Stomach (tissue), 9 donors: Measurements from ENCODE around the gene ZDHHC1. TPM values are rescaled to one million over a fixed set of nuclear protein-coding genes. Genes with fewer than 3 reads are reported as not detected.
A peak's percentile ranks its signal among the peaks of the same experiment; 100 is the strongest.
"Not testable (repeated sequence)": the region's sequence is repeated elsewhere in the genome, so short reads cannot be mapped to it uniquely, and the experiment has no call there.

Source experiments
- DNase-seq, 2 donors: peaks; one replicate each; pipeline versions ENCODE4 v3.0.0 to v3.0.0-alpha.2; 2013 to 2019
- H3K27ac ChIP-seq, 5 donors: fragments of 200-600 bp in 4 of 5; sonication (generic) in 4 of 5; one replicate each; pipeline ENCODE4 v1.5.1; 2013 to 2019; ENCODE audit warnings: mild to moderate bottlenecking in 1 of 5, moderate library complexity in 1 of 5
- H3K27me3 ChIP-seq, 3 donors: fragments of 200-600 bp; sonication (generic); one replicate each; pipeline ENCODE4 v1.5.1; 2017 to 2019; ENCODE audit warnings: mixed run types in 1 of 3
- H3K36me3 ChIP-seq, 4 donors: fragments of 200-600 bp; sonication (generic); 1 replicate in 3 of 4; 2 replicates in 1 of 4; pipeline ENCODE4 v1.5.1; 2016 to 2019
- H3K4me1 ChIP-seq, 4 donors: fragments of 200-600 bp; sonication (generic); one replicate each; pipeline ENCODE4 v1.5.1; 2016 to 2019
- H3K4me3 ChIP-seq, 4 donors: fragments of 200-600 bp; sonication (generic) in 3 of 4; one replicate each; pipeline ENCODE4 v1.5.1; 2016 to 2019; ENCODE audit warnings: mild to moderate bottlenecking in 1 of 4
- H3K9me3 ChIP-seq, 4 donors: fragments of 200-600 bp; sonication (generic); one replicate each; pipeline ENCODE4 v1.5.1; 2016 to 2019
- EP300 ChIP-seq: sonication (generic); formaldehyde crosslinking; IDR thresholded peaks from one replicate; pipeline ENCODE4 v1.6.1; 2017; ENCODE audit warnings: antibody characterized with exemption
- POLR2A ChIP-seq, 4 donors: fragments of 450-650 bp; IDR thresholded peaks; one replicate each; pipeline ENCODE4 v1.6.1; 2016; ENCODE audit warnings: antibody characterized with exemption in 4 of 4, control low read depth in 2 of 4, mild to moderate bottlenecking in 1 of 4, moderate library complexity in 1 of 4
- POLR2AphosphoS5 ChIP-seq, 3 donors: sonication (generic); formaldehyde crosslinking; IDR thresholded peaks; one replicate each; pipeline ENCODE4 v1.6.1; 2016; ENCODE audit warnings: antibody characterized with exemption in 3 of 3
- WGBS, 5 donors: extraction: QIAGEN DNeasy Blood & Tissue Kit in 3 of 5; methylation state at CpG; one replicate each; pipeline versions ENCODE4 v1.1.5 to v1.1.7; 2013 to 2018; 5-methylcytosine and 5-hydroxymethylcytosine counted together
- intact Hi-C: fragments of 100-400 bp; cut with DNase I; formaldehyde crosslinking; loops from one replicate; pipeline ENCODE4 v1.15.1; 2023; ENCODE audit warnings: low total_unique reads
- polyA plus RNA-seq, 3 donors: library from polyadenylated mRNA; stranded (reverse); fragments of 200-250 nt; gene quantifications; one replicate each; pipeline ENCODE4 v1.2.3, GENCODE V29; 2013
- total RNA-seq, 5 donors: library from RNA; depleted of rRNA; stranded (reverse); fragments of >200 nt; gene quantifications; one replicate each; pipeline versions ENCODE4 v1.1.0 to v1.2.3, GENCODE V29; 2014 to 2016
- TF ChIP-seq, protein P1 (sequence below), 7 experiments: fragments of 450-650 bp in 4 of 7; fragments of 200-600 bp in 3 of 7; sonication (generic) in 3 of 7; IDR thresholded peaks; one replicate each; pipeline ENCODE4 v1.5.1; 2016 to 2019; ENCODE audit warnings: antibody characterized with exemption in 7 of 7, control low read depth in 2 of 7, mild to moderate bottlenecking in 1 of 7
- donor health status: healthy with polysubstance abuse.
- donor health status: Bipolar disorder and iron deficiency.
- donor health status: healthy.

The ZDHHC1 gene
- total and polyA plus RNA-seq, 8 donors = 2.0 to 33.6 (median 6.1) TPM; not detected in 1

DNA sequence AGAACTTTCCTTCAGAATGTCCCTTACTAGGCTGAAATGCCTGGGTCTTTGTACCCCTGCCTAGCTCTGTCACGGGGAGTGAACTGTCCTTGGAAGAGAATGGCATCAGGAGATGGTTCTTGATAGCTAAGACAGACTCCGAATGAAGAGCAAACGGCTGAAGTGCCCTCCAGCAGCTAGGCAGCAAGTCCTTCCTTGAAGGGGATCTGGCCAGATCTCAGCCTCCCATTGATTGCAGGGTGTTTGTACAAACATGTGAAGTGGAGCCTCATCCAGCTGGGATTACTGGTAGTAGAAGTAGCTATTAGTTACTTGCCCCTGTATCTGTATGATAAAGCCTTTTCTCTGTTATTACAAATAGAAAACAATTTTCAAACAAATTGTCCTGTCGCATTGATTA lies 58.7 kb downstream of the ZDHHC1 start:
- Histone ChIP-seq H3K27me3 (no peaks in the 10 kb centered on the region), H3K27ac (no peak overlapping the region), H3K36me3 (no peaks in the 10 kb centered on the region), H3K9me3 (no peaks in the 10 kb centered on the region), H3K4me3 (no peak overlapping the region), H3K4me1 (peaks cover 0 to 7% (median 0%) of the 10 kb centered on the region in 4 donors)
- 58 to 64% (median 61%) methylated on average over 4 of the region's 4 CpGs for WGBS, 5 donors
- intact Hi-C loops = no loop called here
- peak in 1 of 2 donors; percentile 3 for DNase-seq
- no peak for TF ChIP-seq POLR2A (IDR thresholded peaks at IDR 0.05)
- TF ChIP-seq, protein P1, sequence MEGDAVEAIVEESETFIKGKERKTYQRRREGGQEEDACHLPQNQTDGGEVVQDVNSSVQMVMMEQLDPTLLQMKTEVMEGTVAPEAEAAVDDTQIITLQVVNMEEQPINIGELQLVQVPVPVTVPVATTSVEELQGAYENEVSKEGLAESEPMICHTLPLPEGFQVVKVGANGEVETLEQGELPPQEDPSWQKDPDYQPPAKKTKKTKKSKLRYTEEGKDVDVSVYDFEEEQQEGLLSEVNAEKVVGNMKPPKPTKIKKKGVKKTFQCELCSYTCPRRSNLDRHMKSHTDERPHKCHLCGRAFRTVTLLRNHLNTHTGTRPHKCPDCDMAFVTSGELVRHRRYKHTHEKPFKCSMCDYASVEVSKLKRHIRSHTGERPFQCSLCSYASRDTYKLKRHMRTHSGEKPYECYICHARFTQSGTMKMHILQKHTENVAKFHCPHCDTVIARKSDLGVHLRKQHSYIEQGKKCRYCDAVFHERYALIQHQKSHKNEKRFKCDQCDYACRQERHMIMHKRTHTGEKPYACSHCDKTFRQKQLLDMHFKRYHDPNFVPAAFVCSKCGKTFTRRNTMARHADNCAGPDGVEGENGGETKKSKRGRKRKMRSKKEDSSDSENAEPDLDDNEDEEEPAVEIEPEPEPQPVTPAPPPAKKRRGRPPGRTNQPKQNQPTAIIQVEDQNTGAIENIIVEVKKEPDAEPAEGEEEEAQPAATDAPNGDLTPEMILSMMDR (IDR thresholded peaks at IDR 0.05) = no peak
- no peak for TF ChIP-seq POLR2AphosphoS5 (IDR thresholded peaks at IDR 0.05)
- no peak for TF ChIP-seq EP300

DNA sequence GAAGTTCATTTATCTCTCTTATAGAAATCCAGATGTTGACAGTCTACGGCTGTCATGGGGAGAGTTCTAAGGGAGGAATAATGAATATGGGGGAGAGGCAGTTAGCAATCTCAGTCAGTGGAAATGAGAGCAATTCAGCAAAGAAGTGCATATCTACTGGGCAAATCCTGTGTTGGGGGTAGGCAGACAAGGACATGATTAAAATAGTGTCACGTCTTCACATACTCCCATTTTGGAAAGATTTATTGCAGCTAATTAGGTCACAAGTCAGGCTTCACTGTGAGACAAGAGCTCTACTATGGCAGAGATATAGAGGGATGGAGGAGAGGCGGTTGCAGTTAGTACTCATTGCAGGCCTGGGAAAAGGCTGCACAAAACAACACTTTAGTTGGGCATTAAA lies 59.9 kb downstream of the ZDHHC1 start:
- no peaks in the 10 kb centered on the region for H3K36me3 ChIP-seq
- H3K27ac ChIP-seq = no peak overlapping the region
- intact Hi-C loops = no loop called here
- H3K4me1 ChIP-seq = peaks cover 0 to 7% (median 0%) of the 10 kb centered on the region in 4 donors
- H3K4me3 ChIP-seq = no peak overlapping the region
- peak in 1 of 2 donors; percentile 4 for DNase-seq
- no peak for TF ChIP-seq POLR2A (IDR thresholded peaks at IDR 0.05)
- TF ChIP-seq, protein P1 (IDR thresholded peaks at IDR 0.05) = no peak
- no peak for TF ChIP-seq POLR2AphosphoS5 (IDR thresholded peaks at IDR 0.05)
- TF ChIP-seq EP300 = no peak
- no peaks in the 10 kb centered on the region for H3K9me3 ChIP-seq
- no peaks in the 10 kb centered on the region for H3K27me3 ChIP-seq
- 61 to 78% (median 66%) methylated on average over 3 of the region's 3 CpGs for WGBS, 5 donors

- intact Hi-C loops = not testable (repeated sequence)
Measured at GRCh38 chr16:67352463-67352862, 63.8 kb downstream of the ZDHHC1 start.

DNA sequence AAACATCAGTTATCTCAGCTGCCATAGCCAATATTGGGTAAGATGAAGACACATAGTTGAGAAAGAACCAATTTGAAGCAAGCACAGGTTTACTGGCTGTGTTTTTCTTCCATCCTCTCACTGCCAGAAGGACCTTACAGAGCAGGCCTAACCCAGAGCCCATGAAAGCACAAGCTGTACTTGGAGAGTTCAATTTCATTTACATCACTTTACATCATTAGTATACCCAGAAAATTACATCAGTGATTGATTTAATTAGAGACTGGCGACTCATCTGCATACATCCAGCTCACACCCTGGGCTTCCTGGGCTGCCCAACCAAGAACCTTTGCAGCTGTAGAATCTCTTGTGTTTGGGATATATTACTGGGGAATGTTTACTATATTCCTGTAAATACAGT lies 66.0 kb downstream of the ZDHHC1 start:
- 89 to 100% (median 95%) methylated on average over 1 of the region's 1 CpG for WGBS, 5 donors
- Histone ChIP-seq H3K36me3 (no peaks in the 10 kb centered on the region), H3K27ac (no peak overlapping the region), H3K4me1 (peaks cover 0 to 12% (median 4%) of the 10 kb centered on the region in 4 donors), H3K9me3 (no peaks in the 10 kb centered on the region), H3K27me3 (no peaks in the 10 kb centered on the region), H3K4me3 (no peak overlapping the region)
- intact Hi-C loops = no loop called here
- peak in 1 of 2 donors; percentile 2 for DNase-seq
- TF ChIP-seq POLR2A (IDR thresholded peaks at IDR 0.05) = no peak
- TF ChIP-seq EP300 = no peak
- no peak for TF ChIP-seq POLR2AphosphoS5 (IDR thresholded peaks at IDR 0.05)
- TF ChIP-seq, protein P1 (IDR thresholded peaks at IDR 0.05) = no peak

More at GRCh38 chr16:67352463-67352862, 63.8 kb downstream of the ZDHHC1 start:
- DNase-seq, H3K4me1 ChIP-seq, H3K4me3 ChIP-seq, H3K36me3 ChIP-seq, H3K9me3 ChIP-seq, H3K27ac ChIP-seq, H3K27me3 ChIP-seq: not testable (repeated sequence)
- 93 to 100% (median 94%) methylated on average over 3 of the region's 3 CpGs for WGBS, 5 donors

DNA sequence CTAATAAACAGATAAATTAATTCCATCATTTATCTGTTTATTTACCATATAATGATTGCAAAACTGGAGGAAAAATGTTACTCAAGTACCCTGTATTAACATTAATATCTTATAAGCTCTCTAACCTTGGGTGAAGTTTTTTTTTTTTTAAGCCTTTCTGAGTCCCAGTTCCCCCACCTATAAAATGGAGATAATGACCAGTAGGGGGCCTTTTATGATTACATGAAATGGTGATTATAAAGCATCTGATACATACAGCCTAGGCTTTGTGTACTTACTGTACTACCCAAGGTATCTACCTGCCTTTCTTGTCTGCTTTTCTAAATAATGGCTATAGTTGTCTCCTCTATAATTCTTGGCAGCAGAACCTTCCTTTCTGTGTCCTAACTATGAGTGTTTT lies 67.1 kb downstream of the ZDHHC1 start:
- Histone ChIP-seq H3K9me3 (no peaks in the 10 kb centered on the region), H3K27me3 (no peaks in the 10 kb centered on the region), H3K4me1 (peaks cover 0 to 18% (median 6%) of the 10 kb centered on the region in 4 donors), H3K27ac (no peak overlapping the region), H3K4me3 (no peak overlapping the region), H3K36me3 (no peaks in the 10 kb centered on the region)
- intact Hi-C loops = no loop called here
- TF ChIP-seq, protein P1 (IDR thresholded peaks at IDR 0.05) = peak in 3 of 7 experiments; percentile 26 to 41 (median 28)
- no peak for TF ChIP-seq POLR2A (IDR thresholded peaks at IDR 0.05)
- TF ChIP-seq POLR2AphosphoS5 (IDR thresholded peaks at IDR 0.05) = no peak
- peak in 1 of 2 donors; percentile 22 for DNase-seq
